ENCODE results near the gene CFAP157.

Gene CFAP157

GRCh38 chr9:127693143-127693542 is 13.6 kb upstream of the CFAP157 start:
- DNase-seq (ENCODE audit: low read depth, low spot score): no peak

- no peak for DNase-seq (ENCODE audit: low read depth, low spot score)
Observed at GRCh38 chr9:127693697-127694096, 13.1 kb upstream of the CFAP157 start.

GRCh38 chr9:127694890-127695720 is 11.7 kb upstream of the CFAP157 start:
- no peak for DNase-seq (ENCODE audit: low read depth, low spot score)

- no peak for DNase-seq (ENCODE audit: low read depth, low spot score)
Observed at GRCh38 chr9:127697575-127697974, 9.2 kb upstream of the CFAP157 start.

- DNase-seq (ENCODE audit: low read depth, low spot score): no peak
Observed at GRCh38 chr9:127698386-127698785, 8.4 kb upstream of the CFAP157 start.

GRCh38 chr9:127698985-127699670 is 7.7 kb upstream of the CFAP157 start:
- peak; percentile 97 for DNase-seq (ENCODE audit: low read depth, low spot score)

GRCh38 chr9:127700140-127700539 is 6.6 kb upstream of the CFAP157 start:
- DNase-seq (ENCODE audit: low read depth, low spot score): no peak

- no peak for DNase-seq (ENCODE audit: low read depth, low spot score)
Observed at GRCh38 chr9:127700594-127701255, 6.1 kb upstream of the CFAP157 start.

GRCh38 chr9:127703289-127703946 is 3.4 kb upstream of the CFAP157 start:
- no peak for DNase-seq (ENCODE audit: low read depth, low spot score)

- DNase-seq (ENCODE audit: low read depth, low spot score): no peak
Observed at GRCh38 chr9:127705577-127706379, 1.0 kb upstream of the CFAP157 start.

- no peak for DNase-seq (ENCODE audit: low read depth, low spot score)
Observed at GRCh38 chr9:127707766-127708165, 978 bp downstream of the CFAP157 start.

GRCh38 chr9:127708952-127709587 is 2.3 kb downstream of the CFAP157 start:
- no peak for DNase-seq (ENCODE audit: low read depth, low spot score)

- no peak for DNase-seq (ENCODE audit: low read depth, low spot score)
Observed at GRCh38 chr9:127710204-127710783, 3.5 kb downstream of the CFAP157 start.

GRCh38 chr9:127711226-127711701 is 4.5 kb downstream of the CFAP157 start:
- no peak for DNase-seq (ENCODE audit: low read depth, low spot score)

- no peak for DNase-seq (ENCODE audit: low read depth, low spot score)
Observed at GRCh38 chr9:127711831-127712274, 5.1 kb downstream of the CFAP157 start.

GRCh38 chr9:127712371-127712770 is 5.6 kb downstream of the CFAP157 start:
- DNase-seq (ENCODE audit: low read depth, low spot score): no peak

GRCh38 chr9:127712867-127713266 is 6.1 kb downstream of the CFAP157 start:
- no peak for DNase-seq (ENCODE audit: low read depth, low spot score)

- DNase-seq (ENCODE audit: low read depth, low spot score): no peak
Observed at GRCh38 chr9:127714020-127714750, 7.4 kb downstream of the CFAP157 start.

- peak; percentile 36 for DNase-seq (ENCODE audit: low read depth, low spot score)
Observed at GRCh38 chr9:127714951-127715469, 8.2 kb downstream of the CFAP157 start.
